Hepatocyte (in vitro differentiated cells): ENCODE data around the gene SLC29A2. TPM values are rescaled to one million over a fixed set of nuclear protein-coding genes. Genes with fewer than 3 reads are reported as not detected.

Source experiments
- DNase-seq: peaks from one replicate; pipeline ENCODE4 v3.0.0-alpha.2; 2016; ENCODE audit warnings: low spot score
- H2AFZ ChIP-seq: fragments of 200-600 bp; sonication (generic); 2 replicates; pipeline ENCODE4 v1.6.0; 2016; ENCODE audit warnings: antibody characterized with exemption, mild to moderate bottlenecking
- H3K27ac ChIP-seq: fragments of 200-600 bp; sonication (generic); 2 replicates; pipeline ENCODE4 v1.5.1; 2016; ENCODE audit warnings: mild to moderate bottlenecking
- H3K27me3 ChIP-seq: fragments of 200-600 bp; sonication (generic); 2 replicates; pipeline ENCODE4 v1.6.1; 2016
- H3K36me3 ChIP-seq: fragments of 200-600 bp; sonication (generic); replicated peaks from 2 replicates; pipeline ENCODE4 v1.5.1; 2016; ENCODE audit warnings: low read depth; ENCODE audit not compliant: insufficient read depth
- H3K4me1 ChIP-seq: fragments of 200-600 bp; sonication (generic); 2 replicates; pipeline ENCODE4 v1.5.1; 2016; ENCODE audit warnings: mild to moderate bottlenecking, moderate library complexity; ENCODE audit not compliant: insufficient read depth
- H3K4me2 ChIP-seq: fragments of 200-600 bp; sonication (generic); 2 replicates; pipeline ENCODE4 v1.6.0; 2016
- H3K4me3 ChIP-seq: fragments of 200-600 bp; sonication (generic); 2 replicates; pipeline ENCODE4 v1.5.1; 2016; ENCODE audit warnings: mild to moderate bottlenecking
- H3K79me2 ChIP-seq: fragments of 200-600 bp; sonication (generic); 2 replicates; pipeline ENCODE4 v1.6.0; 2017; ENCODE audit warnings: mild to moderate bottlenecking
- H3K9me2 ChIP-seq: fragments of 200-600 bp; sonication (generic); replicated peaks from 2 replicates; pipeline ENCODE4 v1.6.0; 2017; ENCODE audit warnings: mild to moderate bottlenecking; ENCODE audit not compliant: insufficient read depth
- H3K9me3 ChIP-seq: fragments of 200-600 bp; sonication (generic); 2 replicates; pipeline ENCODE4 v1.5.1; 2016; ENCODE audit warnings: low read depth, mild to moderate bottlenecking
- H4K20me1 ChIP-seq: fragments of 200-600 bp; sonication (generic); 2 replicates; pipeline ENCODE4 v1.6.0; 2016; ENCODE audit warnings: mild to moderate bottlenecking; ENCODE audit not compliant: insufficient read depth, poor library complexity, severe bottlenecking
- CTCF ChIP-seq: fragments of 200-600 bp; sonication (generic); IDR thresholded peaks from 2 replicates; pipeline ENCODE4 v1.5.1; 2016; ENCODE audit warnings: antibody characterized with exemption, mild to moderate bottlenecking; ENCODE audit not compliant: poor library complexity
- EZH2 ChIP-seq: fragments of 200-600 bp; sonication (generic); IDR thresholded peaks from 2 replicates; pipeline ENCODE4 v1.6.1; 2016; ENCODE audit warnings: antibody characterized with exemption, mild to moderate bottlenecking, borderline replicate concordance
- EZH2phosphoT487 ChIP-seq: fragments of 200-600 bp; sonication (generic); IDR thresholded peaks from one replicate; pipeline ENCODE4 v1.6.1; 2018; ENCODE audit warnings: antibody characterized with exemption, mild to moderate bottlenecking, low read depth, moderate library complexity; ENCODE audit not compliant: unreplicated experiment, severe bottlenecking
- WGBS: methylation state at CpG from one replicate; pipeline ENCODE4 v1.1.6; 2016; ENCODE audit warnings: low lambda C conversion rate; ENCODE audit errors: missing lambda C conversion rate; 5-methylcytosine and 5-hydroxymethylcytosine counted together
- polyA plus RNA-seq: library from polyadenylated mRNA; unstranded; fragments of >200 nt; fragmentation: Nextera tagmentation; extraction: Ambion mirVana; gene quantifications from 2 replicates; pipeline ENCODE4 v1.2.1, GENCODE V29; 2016
- total RNA-seq: library from RNA; depleted of rRNA; stranded (reverse); fragments of >200 nt; gene quantifications from 2 replicates; pipeline ENCODE4 v1.2.3, GENCODE V29; 2014

Gene SLC29A2
- total and polyA plus RNA-seq, 2 experiments from 2014 or later: 11.3 to 20.2 TPM

- WGBS: 79% methylated on average over 18 of the region's 18 CpGs
- no peaks in the 10 kb centered on the region for H3K9me2 ChIP-seq
- no peak for DNase-seq
- H3K9me3 ChIP-seq: no peaks in the 10 kb centered on the region
- H3K4me2 ChIP-seq: peak overlapping the region; percentile 96
- H3K79me2 ChIP-seq: peaks cover 7% of the 10 kb centered on the region
- H3K27ac ChIP-seq: peak overlapping the region; percentile 81
- H3K27me3 ChIP-seq: no peaks in the 10 kb centered on the region
- TF ChIP-seq CTCF: no peak
- no peak for TF ChIP-seq EZH2phosphoT487
- H3K4me1 ChIP-seq: peaks cover 19% of the 10 kb centered on the region
- no peak overlapping the region for H3K4me3 ChIP-seq
- H3K36me3 ChIP-seq: no peaks in the 10 kb centered on the region
- H2AFZ ChIP-seq: no peak overlapping the region
- no peaks in the 10 kb centered on the region for H4K20me1 ChIP-seq
These were observed 34.3 kb downstream of the SLC29A2 start for GRCh38 chr11:66337103-66337899.

GRCh38 chr11:66336234-66337102, 35.1 kb downstream of the SLC29A2 start, which contains the start of gene RIN1:
TSS of gene RIN1 (minus strand) at chr11:66336434. CDS start at chr11:66336402, 32 bp downstream.
- H3K27me3 ChIP-seq: no peaks in the 10 kb centered on the region
- H3K4me2 ChIP-seq: peak within 1 kb of the TSS; percentile 96
- H2AFZ ChIP-seq: no peak within 1 kb of the TSS
- peak within 1 kb of the TSS; percentile 27 for H3K4me3 ChIP-seq
- peaks cover 19% of the 10 kb centered on the region for H3K4me1 ChIP-seq
- peak within 1 kb of the TSS; percentile 81 for H3K27ac ChIP-seq
- no peaks in the 10 kb centered on the region for H3K9me2 ChIP-seq
- H4K20me1 ChIP-seq: no peaks in the 10 kb centered on the region
- DNase-seq: peak; percentile 85
- peak; percentile 54 for TF ChIP-seq CTCF
- no peak for TF ChIP-seq EZH2phosphoT487
- peaks cover 7% of the 10 kb centered on the region for H3K79me2 ChIP-seq
- no peaks in the 10 kb centered on the region for H3K9me3 ChIP-seq
- WGBS: 20% methylated on average over 22 of the region's 22 CpGs
- no peaks in the 10 kb centered on the region for H3K36me3 ChIP-seq

GRCh38 chr11:66335531-66336233, 35.9 kb downstream of the SLC29A2 start:
- no peaks in the 10 kb centered on the region for H3K36me3 ChIP-seq
- 22% methylated on average over 28 of the region's 35 CpGs for WGBS

More at GRCh38 chr11:66335531-66336233, 35.9 kb downstream of the SLC29A2 start:
- Histone ChIP-seq H2AFZ (no peak overlapping the region), H3K4me3 (peak overlapping the region; percentile 27), H3K4me1 (peaks cover 19% of the 10 kb centered on the region), H3K27ac (peak overlapping the region; percentile 81), H3K4me2 (peak overlapping the region; percentile 96), H3K27me3 (no peaks in the 10 kb centered on the region), H4K20me1 (no peaks in the 10 kb centered on the region), H3K9me3 (no peaks in the 10 kb centered on the region), H3K9me2 (no peaks in the 10 kb centered on the region), H3K79me2 (peaks cover 7% of the 10 kb centered on the region)
- TF ChIP-seq CTCF: no peak
- TF ChIP-seq EZH2: no peak
- no peak for TF ChIP-seq EZH2phosphoT487
- DNase-seq: peak; percentile 49
